PC-9 (cell line): ENCODE results near the gene UGT2B10. TPM values are rescaled to one million over a fixed set of nuclear protein-coding genes. Genes with fewer than 3 reads are reported as not detected.
"Not testable (repeated sequence)": the region's sequence is repeated elsewhere in the genome, so short reads cannot be mapped to it uniquely, and the experiment has no call there.

Experiments used
- BruUV-seq: library from RNA; stranded (reverse); fragments of 400-500 nt; replicated peaks from 2 replicates; lab custom pipeline; 2021; lab: Mats Ljungman, UMichigan
- CTCF ChIA-PET: fragments of 300-600 bp; sonication (Branson Sonifier 250); formaldehyde crosslinking; loops from one replicate; lab custom pipeline; 2022; ENCODE audit warnings: antibody characterized with exemption; lab: Charles Lee
- POLR2A ChIA-PET: fragments of 300-600 bp; sonication (Branson Sonifier 250); formaldehyde crosslinking; loops from one replicate; lab custom pipeline; 2022; ENCODE audit warnings: antibody characterized with exemption; ENCODE audit not compliant: unreplicated experiment; lab: Charles Lee
- DNase-seq, 2 experiments: peaks; one replicate each; pipeline versions ENCODE4 v3.0.0 to v3.0.0-alpha.2; 2015 to 2022; ENCODE audit warnings: mixed read lengths in 1 of 2
- H2AFZ ChIP-seq: fragments of 200-600 bp; sonication (generic); 2 replicates; pipeline ENCODE4 v1.8.1; 2017; ENCODE audit warnings: antibody characterized with exemption
- H3F3A ChIP-seq: fragments of 200-600 bp; sonication (generic); 2 replicates; pipeline ENCODE4 v1.8.1; 2017; ENCODE audit warnings: antibody characterized with exemption, mild to moderate bottlenecking, low read depth; ENCODE audit not compliant: insufficient read depth
- H3K27ac ChIP-seq: fragments of 200-600 bp; sonication (generic); 2 replicates; pipeline ENCODE4 v1.6.1; 2016; ENCODE audit warnings: mixed run types
- H3K27me3 ChIP-seq: fragments of 200-600 bp; sonication (generic); 2 replicates; pipeline ENCODE4 v1.6.1; 2016; ENCODE audit warnings: low read depth, mixed run types; ENCODE audit not compliant: insufficient read depth
- H3K36me3 ChIP-seq: fragments of 200-600 bp; sonication (generic); 2 replicates; pipeline ENCODE4 v1.6.1; 2016; ENCODE audit warnings: low read depth, mixed run types
- H3K4me1 ChIP-seq: fragments of 200-600 bp; sonication (generic); replicated peaks from 2 replicates; pipeline ENCODE4 v1.6.1; 2016; ENCODE audit warnings: mixed run types; ENCODE audit not compliant: insufficient read depth
- H3K4me2 ChIP-seq: fragments of 200-600 bp; sonication (generic); 2 replicates; pipeline ENCODE4 v1.6.1; 2017; ENCODE audit warnings: mixed run types
- H3K4me3 ChIP-seq: fragments of 200-600 bp; sonication (generic); 2 replicates; pipeline ENCODE4 v1.6.1; 2016; ENCODE audit warnings: mixed run types
- H3K79me2 ChIP-seq: fragments of 200-600 bp; sonication (generic); 2 replicates; pipeline ENCODE4 v1.6.1; 2017; ENCODE audit warnings: low read depth, mixed run types
- H3K9me2 ChIP-seq: fragments of 200-600 bp; sonication (generic); 2 replicates; pipeline ENCODE4 v1.8.1; 2017; ENCODE audit warnings: mild to moderate bottlenecking; ENCODE audit not compliant: insufficient read depth
- H3K9me3 ChIP-seq: fragments of 200-600 bp; sonication (generic); 2 replicates; pipeline ENCODE4 v1.8.1; 2016; ENCODE audit warnings: low read depth; ENCODE audit not compliant: insufficient read depth
- H4K20me1 ChIP-seq: fragments of 200-600 bp; sonication (generic); 2 replicates; pipeline ENCODE4 v1.8.1; 2017; ENCODE audit not compliant: insufficient read depth
- EZH2 ChIP-seq: fragments of 200-600 bp; sonication (generic); IDR thresholded peaks from 2 replicates; pipeline ENCODE4 v1.8.0; 2017; ENCODE audit warnings: antibody characterized with exemption, low read depth
- intact Hi-C: fragments of 100-400 bp; cut with micrococcal nuclease; formaldehyde crosslinking; loops from one replicate; pipeline ENCODE4 v1.10.0; 2022; ENCODE audit not compliant: unreplicated experiment
- total RNA-seq: library from RNA; stranded (reverse); gene quantifications from 2 replicates; pipeline ENCODE4 v1.2.3, GENCODE V29; 2021
- TF ChIP-seq, protein P1 (sequence below): fragments of 200-600 bp; sonication (generic); conservative IDR thresholded peaks from 2 replicates; pipeline ENCODE4 v1.6.1; 2017; ENCODE audit warnings: mixed run types, antibody characterized with exemption, mild to moderate bottlenecking, moderate library complexity

The UGT2B10 gene
- total RNA-seq, 1 experiment from 2014 or later, result not detected

DNA sequence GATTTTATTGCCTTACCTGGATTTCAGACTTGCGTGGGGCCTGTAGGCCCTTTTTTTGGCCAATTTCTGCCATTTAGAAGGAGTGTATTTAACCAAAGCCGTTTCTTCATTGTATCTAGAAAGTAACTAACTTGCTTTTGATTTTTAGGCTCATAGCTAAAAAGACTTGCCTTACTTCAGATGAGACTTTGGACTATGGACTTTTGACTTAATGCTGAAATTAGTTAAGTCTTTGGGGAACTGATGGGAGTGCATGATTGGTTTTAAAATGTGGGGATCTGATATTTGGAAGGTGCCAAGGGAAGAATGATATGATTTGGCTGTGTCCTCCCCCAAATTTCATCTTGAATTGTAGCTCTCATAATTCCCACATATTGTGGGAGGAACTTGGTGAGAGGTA lies 7.7 kb upstream of the UGT2B10 start:
- CTCF ChIA-PET, result no interaction called here
- no peak overlapping the region for H2AFZ ChIP-seq
- no peak overlapping the region for H3K4me3 ChIP-seq
- H3K9me3 ChIP-seq, result no peaks in the 10 kb centered on the region
- H3F3A ChIP-seq, result no peaks in the 10 kb centered on the region
- TF ChIP-seq EZH2, result no peak
- no peaks in the 10 kb centered on the region for H3K27me3 ChIP-seq
- POLR2A ChIA-PET, result no interaction called here
- intact Hi-C loops, result no loop called here
- no peaks in the 10 kb centered on the region for H3K9me2 ChIP-seq
- DNase-seq, result no peak
- no peaks in the 10 kb centered on the region for H3K4me1 ChIP-seq
- H3K36me3 ChIP-seq, result no peaks in the 10 kb centered on the region
- H3K4me2 ChIP-seq, result no peak overlapping the region
- H3K27ac ChIP-seq, result no peak overlapping the region
- no peaks in the 10 kb centered on the region for H3K79me2 ChIP-seq
- no TSS peak for BruUV-seq
- no peaks in the 10 kb centered on the region for H4K20me1 ChIP-seq

DNA sequence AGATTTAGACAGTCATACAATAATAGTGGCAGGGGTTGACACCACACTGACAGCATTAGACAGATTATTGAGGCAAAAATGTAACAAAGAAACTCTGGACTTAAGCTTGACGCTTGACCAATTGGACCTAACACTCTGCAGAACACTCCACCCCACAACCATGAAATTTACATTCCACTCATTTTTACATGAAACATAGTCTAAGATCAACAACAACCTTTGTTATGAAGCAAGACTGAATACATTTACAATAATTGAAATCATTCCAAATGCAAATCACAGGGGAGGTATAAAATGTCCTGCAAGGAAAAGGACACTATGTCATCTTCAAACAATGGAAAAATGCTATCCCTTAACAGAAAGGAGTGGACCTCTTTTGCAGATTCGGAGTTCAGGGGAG lies 4.9 kb upstream of the UGT2B10 start:
- TF ChIP-seq EZH2, result no peak
- TF ChIP-seq, protein P1, sequence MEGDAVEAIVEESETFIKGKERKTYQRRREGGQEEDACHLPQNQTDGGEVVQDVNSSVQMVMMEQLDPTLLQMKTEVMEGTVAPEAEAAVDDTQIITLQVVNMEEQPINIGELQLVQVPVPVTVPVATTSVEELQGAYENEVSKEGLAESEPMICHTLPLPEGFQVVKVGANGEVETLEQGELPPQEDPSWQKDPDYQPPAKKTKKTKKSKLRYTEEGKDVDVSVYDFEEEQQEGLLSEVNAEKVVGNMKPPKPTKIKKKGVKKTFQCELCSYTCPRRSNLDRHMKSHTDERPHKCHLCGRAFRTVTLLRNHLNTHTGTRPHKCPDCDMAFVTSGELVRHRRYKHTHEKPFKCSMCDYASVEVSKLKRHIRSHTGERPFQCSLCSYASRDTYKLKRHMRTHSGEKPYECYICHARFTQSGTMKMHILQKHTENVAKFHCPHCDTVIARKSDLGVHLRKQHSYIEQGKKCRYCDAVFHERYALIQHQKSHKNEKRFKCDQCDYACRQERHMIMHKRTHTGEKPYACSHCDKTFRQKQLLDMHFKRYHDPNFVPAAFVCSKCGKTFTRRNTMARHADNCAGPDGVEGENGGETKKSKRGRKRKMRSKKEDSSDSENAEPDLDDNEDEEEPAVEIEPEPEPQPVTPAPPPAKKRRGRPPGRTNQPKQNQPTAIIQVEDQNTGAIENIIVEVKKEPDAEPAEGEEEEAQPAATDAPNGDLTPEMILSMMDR, result no peak
- BruUV-seq, result no TSS peak
- H3K4me1 ChIP-seq, result no peaks in the 10 kb centered on the region
- no peaks in the 10 kb centered on the region for H3K79me2 ChIP-seq
- no peaks in the 10 kb centered on the region for H3K27me3 ChIP-seq
- no peak overlapping the region for H3K4me3 ChIP-seq
- H3K27ac ChIP-seq, result no peak overlapping the region
- POLR2A ChIA-PET, result no interaction called here
- H3K9me2 ChIP-seq, result no peaks in the 10 kb centered on the region
- CTCF ChIA-PET, result no interaction called here
- H3K36me3 ChIP-seq, result no peaks in the 10 kb centered on the region
- no peaks in the 10 kb centered on the region for H3K9me3 ChIP-seq
- H2AFZ ChIP-seq, result no peak overlapping the region
- intact Hi-C loops, result no loop called here
- no peak overlapping the region for H3K4me2 ChIP-seq
- DNase-seq, result no peak
- no peaks in the 10 kb centered on the region for H3F3A ChIP-seq
- no peaks in the 10 kb centered on the region for H4K20me1 ChIP-seq

DNA sequence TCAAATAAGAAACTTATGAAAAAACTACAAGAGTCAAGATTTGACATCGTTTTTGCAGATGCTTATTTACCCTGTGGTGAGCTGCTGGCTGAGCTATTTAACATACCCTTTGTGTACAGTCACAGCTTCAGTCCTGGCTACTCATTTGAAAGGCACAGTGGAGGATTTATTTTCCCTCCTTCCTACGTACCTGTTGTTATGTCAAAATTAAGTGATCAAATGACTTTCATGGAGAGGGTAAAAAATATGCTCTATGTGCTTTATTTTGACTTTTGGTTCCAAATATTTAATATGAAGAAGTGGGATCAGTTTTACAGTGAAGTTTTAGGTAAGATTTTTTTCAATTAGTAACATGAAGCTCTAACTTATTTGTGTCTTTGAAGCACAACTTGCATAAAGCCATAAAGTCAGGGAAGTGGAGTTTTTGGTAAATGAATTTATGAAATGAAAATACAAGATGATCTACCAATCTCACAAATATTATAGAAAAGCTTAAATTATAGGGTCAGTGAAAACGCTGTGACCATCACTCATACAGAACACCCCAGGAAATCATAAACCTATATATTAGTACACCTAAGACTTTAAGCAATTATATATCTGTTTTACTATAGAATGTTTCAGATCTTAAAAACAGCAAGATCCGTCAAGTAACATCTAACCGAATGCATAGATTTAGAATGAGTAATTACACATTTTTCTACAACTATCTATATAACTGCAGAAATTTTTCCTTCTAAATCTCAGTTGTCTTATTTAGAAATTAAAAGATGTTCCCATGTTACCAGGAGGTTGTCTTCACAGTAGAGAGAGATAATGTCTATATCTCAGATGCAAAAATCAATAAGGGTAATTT lies 844 bp downstream of the UGT2B10 start:
- H3K27me3 ChIP-seq, DNase-seq, H3K9me2 ChIP-seq, H4K20me1 ChIP-seq, BruUV-seq, H3K4me2 ChIP-seq, H3K4me1 ChIP-seq, H3K36me3 ChIP-seq, POLR2A ChIA-PET, H3K79me2 ChIP-seq, H3F3A ChIP-seq, H3K4me3 ChIP-seq, H3K27ac ChIP-seq, H3K9me3 ChIP-seq, CTCF ChIA-PET, H2AFZ ChIP-seq, intact Hi-C loops: not testable (repeated sequence)

DNA sequence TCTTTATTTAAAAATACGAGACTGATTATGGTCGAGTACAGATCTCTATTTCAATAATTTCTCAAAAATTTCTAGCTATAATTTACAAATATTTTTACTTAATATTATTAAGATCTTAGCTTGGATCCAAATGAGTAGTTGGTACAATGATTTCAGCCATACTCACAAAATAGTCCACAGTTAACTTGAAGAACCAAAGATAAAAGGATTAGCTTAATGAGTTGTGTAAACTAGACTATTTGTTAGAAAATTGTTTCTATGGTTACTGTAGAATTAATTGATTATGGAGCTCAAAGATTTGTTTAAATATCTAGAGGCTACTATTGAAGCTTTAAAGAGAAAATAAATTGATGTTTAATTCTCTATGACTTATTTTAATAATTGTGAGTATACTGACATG lies 1.6 kb downstream of the UGT2B10 start:
- TF ChIP-seq, protein P1, result no peak
- no peak for TF ChIP-seq EZH2
- no TSS peak for BruUV-seq
- POLR2A ChIA-PET, result no interaction called here
- Histone ChIP-seq H2AFZ (no peak overlapping the region), H4K20me1 (no peaks in the 10 kb centered on the region), H3K9me3 (no peaks in the 10 kb centered on the region), H3K9me2 (no peaks in the 10 kb centered on the region), H3K4me2 (no peak overlapping the region), H3K27ac (no peak overlapping the region), H3K4me3 (no peak overlapping the region), H3F3A (no peaks in the 10 kb centered on the region), H3K79me2 (no peaks in the 10 kb centered on the region), H3K36me3 (no peaks in the 10 kb centered on the region), H3K27me3 (no peaks in the 10 kb centered on the region), H3K4me1 (no peaks in the 10 kb centered on the region)
- intact Hi-C loops, result no loop called here
- DNase-seq, result no peak
- CTCF ChIA-PET, result no interaction called here

DNA sequence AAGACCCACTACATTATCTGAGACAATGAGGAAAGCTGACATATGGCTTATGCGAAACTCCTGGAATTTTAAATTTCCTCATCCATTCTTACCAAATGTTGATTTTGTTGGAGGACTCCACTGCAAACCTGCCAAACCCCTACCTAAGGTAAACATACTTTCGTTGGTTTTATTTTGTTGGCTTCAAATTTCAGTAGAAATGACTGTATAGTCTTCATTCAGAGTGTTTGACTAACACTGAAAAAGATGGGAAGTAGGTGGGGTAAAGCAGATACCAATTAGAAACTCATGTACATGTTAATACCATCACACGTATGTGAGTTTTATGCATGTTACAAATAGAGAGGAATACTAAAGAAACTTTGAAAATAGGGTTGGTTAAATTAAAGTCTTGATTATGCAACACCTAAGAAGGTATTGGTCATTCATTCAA lies 2.3 kb downstream of the UGT2B10 start:
- intact Hi-C loops, H2AFZ ChIP-seq, H4K20me1 ChIP-seq, H3K27me3 ChIP-seq, CTCF ChIA-PET, H3K4me2 ChIP-seq, H3K4me3 ChIP-seq, H3K27ac ChIP-seq, H3K9me2 ChIP-seq, DNase-seq, H3K9me3 ChIP-seq, H3K4me1 ChIP-seq, POLR2A ChIA-PET, BruUV-seq, H3F3A ChIP-seq, H3K36me3 ChIP-seq, H3K79me2 ChIP-seq: not testable (repeated sequence)
